Measurements from ENCODE around the gene NRG2.

The NRG2 gene

DNA sequence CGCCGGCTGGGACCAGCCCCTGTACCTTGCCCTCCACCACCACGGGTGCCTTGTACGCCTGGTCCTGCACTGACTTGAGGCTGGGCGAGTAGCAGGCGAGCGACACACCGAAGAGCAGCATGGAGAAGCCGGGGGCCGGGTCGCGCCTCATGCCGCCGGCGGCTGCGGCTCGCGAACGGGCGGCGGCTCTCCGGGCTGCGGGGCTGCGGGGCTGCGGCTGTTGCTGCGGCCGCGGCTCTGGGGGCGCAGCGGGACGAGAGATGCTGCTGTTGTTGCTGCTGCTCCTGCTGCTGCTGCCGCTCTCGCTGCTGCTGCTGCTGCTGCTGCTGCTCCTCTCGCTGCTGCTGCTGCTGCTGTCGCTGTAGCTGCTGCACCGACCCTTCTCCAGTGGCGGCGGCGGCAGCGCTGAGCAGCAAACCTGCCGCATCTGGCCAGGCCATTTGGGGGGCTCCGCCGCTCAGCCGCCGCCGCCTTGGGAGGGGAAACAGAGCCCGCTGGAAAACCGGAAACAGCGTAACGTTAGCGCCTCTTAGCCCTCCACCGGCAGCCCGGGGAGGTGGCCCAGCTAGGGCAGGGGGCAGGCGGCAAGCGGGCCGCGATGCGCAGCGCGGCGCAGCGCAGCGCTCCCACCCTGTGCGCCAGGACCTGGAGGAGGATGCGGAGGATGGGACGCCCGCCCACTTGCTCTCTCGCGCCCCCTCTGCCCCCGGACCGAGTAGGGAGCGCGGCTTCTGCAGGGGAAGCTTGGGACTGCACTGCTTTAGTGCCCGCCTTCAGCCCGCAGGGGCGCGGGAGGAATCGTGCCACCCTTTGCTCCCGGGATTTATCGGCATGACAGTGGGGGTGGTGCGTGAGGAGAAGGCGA is at the start of gene NRG2:
Gene NRG2 (minus strand): TSS at position 657 of the 865 bp plus-strand sequence.
- peaks cover 75% of the 10 kb centered on the region for H3K27me3 ChIP-seq (ENCODE audit: control insufficient read depth, low read length)
- TF ChIP-seq EZH2phosphoT487 (IDR thresholded peaks at IDR 0.05; ENCODE audit: borderline replicate concordance, low read length): peak; percentile 97
- TF ChIP-seq, protein P1, sequence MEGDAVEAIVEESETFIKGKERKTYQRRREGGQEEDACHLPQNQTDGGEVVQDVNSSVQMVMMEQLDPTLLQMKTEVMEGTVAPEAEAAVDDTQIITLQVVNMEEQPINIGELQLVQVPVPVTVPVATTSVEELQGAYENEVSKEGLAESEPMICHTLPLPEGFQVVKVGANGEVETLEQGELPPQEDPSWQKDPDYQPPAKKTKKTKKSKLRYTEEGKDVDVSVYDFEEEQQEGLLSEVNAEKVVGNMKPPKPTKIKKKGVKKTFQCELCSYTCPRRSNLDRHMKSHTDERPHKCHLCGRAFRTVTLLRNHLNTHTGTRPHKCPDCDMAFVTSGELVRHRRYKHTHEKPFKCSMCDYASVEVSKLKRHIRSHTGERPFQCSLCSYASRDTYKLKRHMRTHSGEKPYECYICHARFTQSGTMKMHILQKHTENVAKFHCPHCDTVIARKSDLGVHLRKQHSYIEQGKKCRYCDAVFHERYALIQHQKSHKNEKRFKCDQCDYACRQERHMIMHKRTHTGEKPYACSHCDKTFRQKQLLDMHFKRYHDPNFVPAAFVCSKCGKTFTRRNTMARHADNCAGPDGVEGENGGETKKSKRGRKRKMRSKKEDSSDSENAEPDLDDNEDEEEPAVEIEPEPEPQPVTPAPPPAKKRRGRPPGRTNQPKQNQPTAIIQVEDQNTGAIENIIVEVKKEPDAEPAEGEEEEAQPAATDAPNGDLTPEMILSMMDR (IDR thresholded peaks at IDR 0.05; ENCODE audit: low read depth, low read length, poor library complexity, severe bottlenecking): peak; percentile 42
- H3K4me2 ChIP-seq (ENCODE audit: low read length): peak within 1 kb of the TSS; percentile 43
- no peaks in the 10 kb centered on the region for H3K9me3 ChIP-seq (ENCODE audit: control insufficient read depth, insufficient read depth, low read length)
- no peaks in the 10 kb centered on the region for H3K9me2 ChIP-seq (replicated peaks; ENCODE audit: control insufficient read depth, low read length)
- H3K4me1 ChIP-seq (ENCODE audit: control insufficient read depth, low read length): peaks cover 9% of the 10 kb centered on the region
- no peaks in the 10 kb centered on the region for H3K79me2 ChIP-seq (ENCODE audit: control insufficient read depth, low read length)
- H3K4me3 ChIP-seq (ENCODE audit: low read length): peak within 1 kb of the TSS; percentile 43
- no peaks in the 10 kb centered on the region for H3K36me3 ChIP-seq (ENCODE audit: control insufficient read depth, low read length)
- no peaks in the 10 kb centered on the region for H4K20me1 ChIP-seq (ENCODE audit: control insufficient read depth, insufficient read depth, low read depth, low read length)
- no peak within 1 kb of the TSS for H3K27ac ChIP-seq (ENCODE audit: low read depth, low read length)
- H3F3A ChIP-seq (ENCODE audit: control insufficient read depth, insufficient read depth): no peaks in the 10 kb centered on the region

GRCh38 chr5:140090251-140090650 is 47.2 kb upstream of the NRG2 start:
- H4K20me1 ChIP-seq (ENCODE audit: control insufficient read depth, insufficient read depth, low read depth, low read length): no peaks in the 10 kb centered on the region
- peaks cover 18% of the 10 kb centered on the region for H3K9me3 ChIP-seq (ENCODE audit: control insufficient read depth, insufficient read depth, low read length)
- H3K4me1 ChIP-seq (ENCODE audit: control insufficient read depth, low read length): no peaks in the 10 kb centered on the region
- H3K27ac ChIP-seq (ENCODE audit: low read depth, low read length): no peak overlapping the region
- no peaks in the 10 kb centered on the region for H3K36me3 ChIP-seq (ENCODE audit: control insufficient read depth, low read length)
- no peak overlapping the region for H3K4me3 ChIP-seq (ENCODE audit: low read length)
- H3K79me2 ChIP-seq (ENCODE audit: control insufficient read depth, low read length): no peaks in the 10 kb centered on the region
- H3K9me2 ChIP-seq (replicated peaks; ENCODE audit: control insufficient read depth, low read length): no peaks in the 10 kb centered on the region
- H3F3A ChIP-seq (ENCODE audit: control insufficient read depth, insufficient read depth): no peaks in the 10 kb centered on the region
- peaks cover 6% of the 10 kb centered on the region for H3K27me3 ChIP-seq (ENCODE audit: control insufficient read depth, low read length)
- no peak overlapping the region for H3K4me2 ChIP-seq (ENCODE audit: low read length)
- TF ChIP-seq EZH2phosphoT487 (IDR thresholded peaks at IDR 0.05; ENCODE audit: borderline replicate concordance, low read length): no peak
- TF ChIP-seq, protein P1 (IDR thresholded peaks at IDR 0.05; ENCODE audit: low read depth, low read length, poor library complexity, severe bottlenecking): no peak

GRCh38 chr5:140084541-140084940 is 41.4 kb upstream of the NRG2 start:
- peaks cover 36% of the 10 kb centered on the region for H3K27me3 ChIP-seq (ENCODE audit: control insufficient read depth, low read length)
- no peak overlapping the region for H3K4me2 ChIP-seq (ENCODE audit: low read length)
- no peaks in the 10 kb centered on the region for H3K4me1 ChIP-seq (ENCODE audit: control insufficient read depth, low read length)
- no peaks in the 10 kb centered on the region for H3K36me3 ChIP-seq (ENCODE audit: control insufficient read depth, low read length)
- H3K4me3 ChIP-seq (ENCODE audit: low read length): no peak overlapping the region
- no peaks in the 10 kb centered on the region for H3K9me2 ChIP-seq (replicated peaks; ENCODE audit: control insufficient read depth, low read length)
- H3F3A ChIP-seq (ENCODE audit: control insufficient read depth, insufficient read depth): no peaks in the 10 kb centered on the region
- H3K79me2 ChIP-seq (ENCODE audit: control insufficient read depth, low read length): no peaks in the 10 kb centered on the region
- H3K9me3 ChIP-seq (ENCODE audit: control insufficient read depth, insufficient read depth, low read length): peaks cover 3% of the 10 kb centered on the region
- no peak overlapping the region for H3K27ac ChIP-seq (ENCODE audit: low read depth, low read length)
- H4K20me1 ChIP-seq (ENCODE audit: control insufficient read depth, insufficient read depth, low read depth, low read length): no peaks in the 10 kb centered on the region
- no peak for TF ChIP-seq EZH2phosphoT487 (IDR thresholded peaks at IDR 0.05; ENCODE audit: borderline replicate concordance, low read length)
- TF ChIP-seq, protein P1 (IDR thresholded peaks at IDR 0.05; ENCODE audit: low read depth, low read length, poor library complexity, severe bottlenecking): no peak
